C4-2B (cell line): ENCODE results near the gene ITGB5.

Experiments used
- H3K27ac ChIP-seq: fragments of 450-650 bp; 2 replicates; pipeline ENCODE4 v1.5.1; 2017
- CTCF ChIP-seq: fragments of 450-650 bp; conservative IDR thresholded peaks from 2 replicates; pipeline ENCODE4 v1.5.1; 2017; ENCODE audit warnings: mild to moderate bottlenecking
- ZFX ChIP-seq: fragments of 450-650 bp; IDR thresholded peaks from 2 replicates; pipeline ENCODE4 v1.6.1; 2017

The ITGB5 gene

DNA sequence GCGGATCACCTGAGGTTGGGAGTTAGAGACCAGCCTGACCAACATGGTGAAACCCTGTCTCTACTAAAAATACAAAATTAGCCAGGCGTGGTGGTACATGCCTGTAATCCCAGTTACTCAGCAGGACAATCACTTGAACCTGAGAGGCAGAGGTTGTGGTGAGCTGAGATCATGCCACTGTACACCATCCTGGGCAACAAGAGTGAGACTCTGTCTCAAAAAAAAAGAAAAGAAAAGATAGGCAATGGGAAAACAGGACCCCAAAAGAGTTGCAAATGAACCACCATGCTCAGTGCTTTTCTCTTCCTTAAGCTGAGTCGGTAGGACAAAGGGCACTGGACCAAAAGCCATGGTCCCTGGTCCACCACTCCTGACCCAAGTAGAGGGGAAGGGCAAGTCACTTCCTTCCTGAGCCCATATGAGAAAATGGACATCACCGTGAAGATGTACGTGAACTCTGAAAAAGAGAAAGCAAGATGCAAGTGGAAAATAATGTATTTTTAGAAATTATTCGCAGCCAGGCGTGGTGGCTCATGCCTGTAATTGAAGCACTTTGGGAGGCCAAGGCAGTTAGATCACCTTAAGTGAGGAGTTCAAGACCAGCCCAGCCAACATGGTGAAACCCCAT, 2.6 kb downstream of the ITGB5 start:
- H3K27ac ChIP-seq = no peak overlapping the region
- no peak for TF ChIP-seq ZFX
- TF ChIP-seq CTCF = no peak

- no peak overlapping the region for H3K27ac ChIP-seq
- TF ChIP-seq ZFX (no peak), CTCF (no peak)
These were observed 3.2 kb downstream of the ITGB5 start for GRCh38 chr3:124883766-124884473.

- TF ChIP-seq CTCF (no peak), ZFX (no peak)
- no peak overlapping the region for H3K27ac ChIP-seq
These were observed 4.1 kb downstream of the ITGB5 start for GRCh38 chr3:124882816-124883747.

GRCh38 chr3:124881976-124882697, 5.0 kb downstream of the ITGB5 start:
- no peak for TF ChIP-seq ZFX
- no peak for TF ChIP-seq CTCF
- no peak overlapping the region for H3K27ac ChIP-seq

DNA sequence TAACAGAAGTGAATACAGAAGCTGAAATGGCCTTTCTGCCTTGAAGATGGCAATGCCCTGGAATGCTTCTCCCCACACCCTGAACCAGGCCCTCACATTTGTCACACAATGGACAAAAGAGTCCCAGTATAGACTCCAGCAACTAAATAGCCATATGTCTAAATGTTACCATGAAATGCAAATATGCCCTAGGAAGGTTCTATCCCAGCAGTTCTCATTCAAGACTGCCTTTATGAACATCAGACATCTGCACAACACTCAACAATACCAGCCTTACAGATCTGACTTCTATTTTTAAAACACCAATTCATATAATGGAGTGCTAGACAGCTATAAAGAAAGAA, 7.9 kb downstream of the ITGB5 start:
- TF ChIP-seq CTCF (no peak), ZFX (no peak)
- peak overlapping the region; percentile 14; the same call in 1 of the 2 replicates for H3K27ac ChIP-seq

GRCh38 chr3:124878561-124879336, 8.4 kb downstream of the ITGB5 start:
- no peak for TF ChIP-seq CTCF
- TF ChIP-seq ZFX = no peak
- peak overlapping the region; percentile 14; the same call in 1 of the 2 replicates for H3K27ac ChIP-seq
